Astrocyte of the spinal cord (primary cell): Measurements from ENCODE around the gene CHST13.

Experiments used
- DNase-seq: peaks from one replicate; pipeline ENCODE4 v3.0.0; 2011; ENCODE audit warnings: low read depth, low spot score
- H3K4me3 ChIP-seq: 2 replicates; pipeline ENCODE4 v1.5.1; 2011; ENCODE audit warnings: low read depth, mild to moderate bottlenecking, low read length, moderate library complexity
- CTCF ChIP-seq: IDR thresholded peaks from 2 replicates; pipeline ENCODE4 v1.5.1; 2012; ENCODE audit warnings: low read depth, mild to moderate bottlenecking, low read length, inconsistent platforms
- in situ Hi-C: cut with HindIII; loops from 2 replicates; pipeline ENCODE4 v1.10.0; 2017; ENCODE audit warnings: low sequenced_read_pairs

CHST13 gene

GRCh38 chr3:126543457-126544061 is 19.6 kb downstream of the CHST13 start:
- no peak overlapping the region for H3K4me3 ChIP-seq
- no peak for TF ChIP-seq CTCF
- in situ Hi-C loops = no loop called here
- no peak for DNase-seq

DNA sequence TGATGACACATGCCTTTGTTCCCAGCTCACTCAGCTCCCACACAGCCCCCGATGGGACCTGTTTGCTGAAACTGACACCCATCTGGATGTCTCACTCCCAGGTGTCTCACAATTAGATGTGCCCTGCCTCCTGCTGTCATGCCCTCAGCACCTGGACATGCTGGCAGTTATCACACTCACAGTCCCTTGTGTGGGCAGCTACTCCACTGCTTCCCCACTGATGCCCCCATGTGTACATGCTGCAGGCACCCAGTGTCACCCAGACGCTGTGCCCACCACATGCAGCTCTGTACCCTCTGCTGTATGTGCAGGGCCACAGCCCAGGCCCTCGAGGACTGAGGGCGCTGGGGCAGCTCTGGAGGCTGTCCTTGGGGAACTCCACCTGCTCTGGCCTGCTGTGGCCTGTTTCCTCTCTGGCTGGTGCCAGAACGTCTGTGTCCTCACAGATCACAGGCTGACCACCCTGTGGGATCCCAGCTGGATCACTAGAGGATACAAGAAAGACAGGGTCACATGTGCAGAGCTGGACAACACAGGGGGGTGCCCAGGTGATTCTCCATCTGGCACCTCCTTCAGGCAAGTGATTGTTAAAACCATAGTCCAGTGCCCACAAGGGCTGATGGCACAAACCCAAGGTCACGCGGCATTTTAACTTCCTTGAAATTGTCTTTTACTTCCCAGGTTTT is 20.8 kb downstream of the CHST13 start:
- in situ Hi-C loops = no loop called here
- no peak overlapping the region for H3K4me3 ChIP-seq
- no peak for DNase-seq
- TF ChIP-seq CTCF = no peak

DNA sequence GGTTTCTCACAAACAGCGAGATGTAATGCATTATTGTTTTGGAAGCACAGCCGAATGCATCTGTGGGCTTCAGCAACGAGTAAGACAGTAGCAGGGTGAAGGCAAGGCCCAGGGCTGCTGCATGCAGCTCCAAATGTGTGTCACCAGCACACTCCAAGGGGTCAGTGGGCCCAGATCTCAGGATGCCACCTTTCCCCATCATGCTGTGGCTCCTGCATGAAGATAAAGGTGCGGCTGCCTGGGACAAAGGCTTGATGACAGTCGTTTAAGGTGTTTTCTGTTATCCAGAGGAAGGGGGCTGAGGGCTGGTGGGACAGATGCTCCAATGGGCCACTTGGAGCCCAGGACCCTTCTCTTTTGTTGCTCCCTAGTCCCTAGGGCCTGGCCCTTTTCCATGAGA is 21.6 kb downstream of the CHST13 start:
- in situ Hi-C loops = no loop called here
- no peak for DNase-seq
- no peak overlapping the region for H3K4me3 ChIP-seq
- TF ChIP-seq CTCF = no peak

DNA sequence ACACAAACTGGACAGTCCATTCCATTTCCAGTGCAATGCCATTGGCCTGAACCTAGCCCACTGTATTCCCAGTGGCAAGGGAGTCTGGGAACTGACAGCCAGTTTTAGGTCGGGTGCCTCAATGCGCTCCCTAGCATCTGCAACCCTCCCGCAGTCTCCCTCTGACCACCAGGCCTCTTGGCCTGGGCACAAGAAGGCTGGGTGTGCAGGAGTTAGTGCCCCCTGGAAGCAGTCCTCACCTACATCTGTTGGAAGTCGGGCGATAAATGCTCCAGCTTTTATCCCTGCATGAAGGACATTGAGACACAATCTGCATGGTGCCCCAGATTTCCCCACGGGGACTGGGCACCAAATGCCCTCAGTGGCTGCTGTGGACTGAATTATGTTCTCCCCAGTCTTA is 22.1 kb downstream of the CHST13 start:
- no peak for DNase-seq
- in situ Hi-C loops = no loop called here
- no peak for TF ChIP-seq CTCF
- no peak overlapping the region for H3K4me3 ChIP-seq

DNA sequence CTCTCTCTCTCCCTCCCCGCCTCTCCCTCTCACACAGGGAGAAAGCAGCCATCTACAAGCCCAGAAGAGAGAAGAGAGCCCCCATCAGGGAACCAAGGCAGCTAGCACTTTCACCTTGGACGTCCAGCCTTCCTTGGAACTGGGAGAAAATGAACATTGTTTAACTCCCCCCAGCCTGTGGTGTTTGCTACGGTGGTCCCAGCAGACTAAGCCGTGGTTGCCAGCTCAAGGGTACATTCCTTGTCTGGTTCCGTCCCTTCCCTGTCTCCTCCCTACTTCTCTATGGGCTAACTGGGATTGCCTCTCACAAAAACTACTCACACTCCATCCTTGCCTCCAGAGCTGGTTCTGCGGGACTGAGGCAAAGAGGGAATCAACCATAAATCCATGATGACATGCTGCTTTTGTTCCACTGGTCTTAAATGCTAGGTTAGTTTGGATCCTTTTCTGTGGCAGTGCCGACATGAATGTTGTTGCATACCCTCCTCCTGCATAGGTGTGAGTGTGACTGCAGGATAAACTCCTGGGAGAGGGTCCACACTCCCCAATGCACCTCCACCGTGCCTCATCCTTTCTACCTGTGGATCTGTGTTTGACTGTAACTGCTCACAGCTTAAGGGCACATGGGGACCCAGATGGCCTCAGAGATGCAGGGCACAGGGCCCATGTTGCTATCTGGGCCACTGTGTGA is 22.7 kb downstream of the CHST13 start:
- no peak overlapping the region for H3K4me3 ChIP-seq
- in situ Hi-C loops = no loop called here
- DNase-seq = no peak
- no peak for TF ChIP-seq CTCF

- in situ Hi-C loops = no loop called here
- no peak for TF ChIP-seq CTCF
- no peak for DNase-seq
- no peak overlapping the region for H3K4me3 ChIP-seq
These were observed 23.8 kb downstream of the CHST13 start for GRCh38 chr3:126547721-126548120.
